CD4-positive, alpha-beta T cell treated with Interleukin-12 subunit alpha and Interleukin-12 subunit beta, for 1 hour (primary cell): Measurements from ENCODE around the gene PRKCA.

ENCODE experiments used
- DNase-seq: peaks from one replicate; pipeline ENCODE4 v3.0.0-alpha.2; 2020

PRKCA gene

GRCh38 chr17:66834919-66835454 is 532.6 kb downstream of the PRKCA start, which contains the start of gene CACNG5:
TSS of gene CACNG5 (plus strand) at chr17:66835117. CDS start at chr17:66877333, 42,216 bp downstream.
- no peak for DNase-seq

- DNase-seq, result no peak
These were observed 533.1 kb downstream of the PRKCA start for GRCh38 chr17:66835476-66835875.

GRCh38 chr17:66836063-66837005 is 533.9 kb downstream of the PRKCA start:
- no peak for DNase-seq

GRCh38 chr17:66837226-66837625 is 534.8 kb downstream of the PRKCA start:
- no peak for DNase-seq

GRCh38 chr17:66837885-66838665 is 535.7 kb downstream of the PRKCA start:
- DNase-seq, result no peak

- no peak for DNase-seq
These were observed 537.2 kb downstream of the PRKCA start for GRCh38 chr17:66839616-66840015.

- no peak for DNase-seq
These were observed 537.6 kb downstream of the PRKCA start for GRCh38 chr17:66840061-66840460.

GRCh38 chr17:66841328-66841727 is 538.9 kb downstream of the PRKCA start:
- no peak for DNase-seq

GRCh38 chr17:66841744-66842143 is 539.3 kb downstream of the PRKCA start:
- no peak for DNase-seq

- DNase-seq, result no peak
These were observed 540.1 kb downstream of the PRKCA start for GRCh38 chr17:66842505-66842904.

- DNase-seq, result no peak
These were observed 540.5 kb downstream of the PRKCA start for GRCh38 chr17:66842959-66843358.

- DNase-seq, result no peak
These were observed 541.2 kb downstream of the PRKCA start for GRCh38 chr17:66843627-66844026.

- no peak for DNase-seq
These were observed 545.3 kb downstream of the PRKCA start for GRCh38 chr17:66847704-66848103.

- no peak for DNase-seq
These were observed 546.1 kb downstream of the PRKCA start for GRCh38 chr17:66848496-66848895.

- DNase-seq, result no peak
These were observed 546.7 kb downstream of the PRKCA start for GRCh38 chr17:66849032-66849655.

GRCh38 chr17:66849851-66850580 is 547.6 kb downstream of the PRKCA start:
- DNase-seq, result no peak

- no peak for DNase-seq
These were observed 548.3 kb downstream of the PRKCA start for GRCh38 chr17:66850692-66851091.

GRCh38 chr17:66855204-66855603 is 552.8 kb downstream of the PRKCA start:
- DNase-seq, result peak; percentile 16

- no peak for DNase-seq
These were observed 556.0 kb downstream of the PRKCA start for GRCh38 chr17:66858226-66859083.

- DNase-seq, result no peak
These were observed 556.9 kb downstream of the PRKCA start for GRCh38 chr17:66859353-66859752.

- DNase-seq, result no peak
These were observed 557.8 kb downstream of the PRKCA start for GRCh38 chr17:66860204-66860603.
